H1 (cell line): Measurements from ENCODE around the gene HOXA13. TPM values are rescaled to one million over a fixed set of nuclear protein-coding genes. Genes with fewer than 3 reads are reported as not detected.

Experiments
- polyA plus RNA-seq, 7 experiments: library from polyadenylated mRNA; depleted of rRNA in 3 of 7; stranded (reverse) in 5 of 7; unstranded in 2 of 7; fragments of >200 nt in 5 of 7; fragments of 200-250 nt in 2 of 7; gene quantifications; 1 replicate in 5 of 7; 2 replicates in 1 of 7; 4 replicates in 1 of 7; pipeline versions ENCODE4 v1.2.1 to v1.2.3, GENCODE V29; 2011 to 2013; ENCODE audit warnings: missing spikeins in 2 of 7, mixed read lengths in 2 of 7
- total RNA-seq: library from RNA; stranded (reverse); fragmentation: NEBNext Ultra II Directional; extraction: Animal tissue kit (Norgen Biotek cat#: 25700); gene quantifications from 2 replicates; pipeline ENCODE4 v1.2.1, GENCODE V29; 2021
- TF ChIP-seq, protein P1 (sequence below): IDR thresholded peaks from 2 replicates; pipeline ENCODE4 v1.6.1; 2011; ENCODE audit warnings: low read length, improper control_type of control experiment

Gene HOXA13
- total and polyA plus RNA-seq, 2 of the 8 experiments (the other 6 are each of a cell fraction or from before 2014, with no cell fraction given): not detected

DNA sequence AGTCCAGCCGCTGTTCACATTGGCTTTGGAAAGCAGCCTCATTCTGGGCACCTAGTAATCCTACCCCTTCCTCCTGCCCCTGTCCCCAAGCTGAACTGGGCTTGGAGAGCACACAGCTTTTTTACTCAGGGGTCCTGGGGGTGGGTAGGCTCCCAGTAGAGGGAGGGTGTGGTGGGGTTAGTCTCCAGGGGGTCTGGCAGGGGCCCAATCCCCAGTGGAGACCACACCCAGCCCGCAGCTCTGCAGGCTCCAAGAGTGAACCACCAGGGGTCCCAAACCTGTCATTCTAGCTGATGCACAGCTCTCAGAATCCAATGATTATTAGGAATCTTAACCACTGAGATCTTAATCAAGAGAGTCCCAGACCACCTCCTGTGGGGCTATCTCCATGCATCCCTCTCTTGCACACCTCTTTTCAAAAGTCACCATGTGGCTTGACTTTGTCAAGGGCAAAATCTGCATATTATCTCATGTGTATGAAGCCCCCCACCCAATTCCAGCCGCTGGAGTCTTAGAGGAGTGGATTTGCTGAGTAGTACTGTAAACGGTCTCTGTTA is 17.5 kb downstream of the HOXA13 start (continued):
- TF ChIP-seq, protein P1, sequence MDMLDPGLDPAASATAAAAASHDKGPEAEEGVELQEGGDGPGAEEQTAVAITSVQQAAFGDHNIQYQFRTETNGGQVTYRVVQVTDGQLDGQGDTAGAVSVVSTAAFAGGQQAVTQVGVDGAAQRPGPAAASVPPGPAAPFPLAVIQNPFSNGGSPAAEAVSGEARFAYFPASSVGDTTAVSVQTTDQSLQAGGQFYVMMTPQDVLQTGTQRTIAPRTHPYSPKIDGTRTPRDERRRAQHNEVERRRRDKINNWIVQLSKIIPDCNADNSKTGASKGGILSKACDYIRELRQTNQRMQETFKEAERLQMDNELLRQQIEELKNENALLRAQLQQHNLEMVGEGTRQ: no peak
